NCI-H446 treated with DMSO at 0.1 percent for 48 hours (cell line): ENCODE results near the gene TUBB6.
A peak's percentile ranks its signal among the peaks of the same experiment; 100 is the strongest.

Experiments
- DNase-seq: peaks from one replicate; lab custom pipeline; 2025; lab: John Stamatoyannopoulos, UW

Gene TUBB6

GRCh38 chr18:12291161-12291560 lies 16.9 kb upstream of the TUBB6 start:
- no peak for DNase-seq

GRCh38 chr18:12291690-12292089 lies 16.4 kb upstream of the TUBB6 start:
- DNase-seq: no peak

- no peak for DNase-seq
Measured at GRCh38 chr18:12293831-12294230, 14.2 kb upstream of the TUBB6 start.

- no peak for DNase-seq
Measured at GRCh38 chr18:12295389-12296086, 12.5 kb upstream of the TUBB6 start.

- no peak for DNase-seq
Measured at GRCh38 chr18:12296087-12296403, 12.0 kb upstream of the TUBB6 start.

- no peak for DNase-seq
Measured at GRCh38 chr18:12296457-12296856, 11.6 kb upstream of the TUBB6 start.

- DNase-seq: no peak
Measured at GRCh38 chr18:12299862-12300261, 8.2 kb upstream of the TUBB6 start.

GRCh38 chr18:12301263-12302005 lies 6.6 kb upstream of the TUBB6 start:
- no peak for DNase-seq

- DNase-seq: no peak
Measured at GRCh38 chr18:12302391-12303147, 5.5 kb upstream of the TUBB6 start.

- DNase-seq: no peak
Measured at GRCh38 chr18:12304351-12305210, 3.5 kb upstream of the TUBB6 start.

GRCh38 chr18:12305211-12305610 lies 2.8 kb upstream of the TUBB6 start:
- no peak for DNase-seq

GRCh38 chr18:12305930-12306629 lies 2.0 kb upstream of the TUBB6 start:
- DNase-seq: no peak

- DNase-seq: no peak
Measured at GRCh38 chr18:12306752-12307700, 1.0 kb upstream of the TUBB6 start.

GRCh38 chr18:12308386-12309100 lies 502 bp downstream of the TUBB6 start:
- DNase-seq: peak; percentile 28

GRCh38 chr18:12309683-12310198 lies 1.7 kb downstream of the TUBB6 start:
- no peak for DNase-seq

GRCh38 chr18:12310762-12311161 lies 2.7 kb downstream of the TUBB6 start:
- DNase-seq: no peak

- no peak for DNase-seq
Measured at GRCh38 chr18:12312976-12313375, 4.9 kb downstream of the TUBB6 start.

GRCh38 chr18:12313530-12314245 lies 5.6 kb downstream of the TUBB6 start:
- DNase-seq: no peak
